ENCODE data around the gene DRD4.

The DRD4 gene

DNA sequence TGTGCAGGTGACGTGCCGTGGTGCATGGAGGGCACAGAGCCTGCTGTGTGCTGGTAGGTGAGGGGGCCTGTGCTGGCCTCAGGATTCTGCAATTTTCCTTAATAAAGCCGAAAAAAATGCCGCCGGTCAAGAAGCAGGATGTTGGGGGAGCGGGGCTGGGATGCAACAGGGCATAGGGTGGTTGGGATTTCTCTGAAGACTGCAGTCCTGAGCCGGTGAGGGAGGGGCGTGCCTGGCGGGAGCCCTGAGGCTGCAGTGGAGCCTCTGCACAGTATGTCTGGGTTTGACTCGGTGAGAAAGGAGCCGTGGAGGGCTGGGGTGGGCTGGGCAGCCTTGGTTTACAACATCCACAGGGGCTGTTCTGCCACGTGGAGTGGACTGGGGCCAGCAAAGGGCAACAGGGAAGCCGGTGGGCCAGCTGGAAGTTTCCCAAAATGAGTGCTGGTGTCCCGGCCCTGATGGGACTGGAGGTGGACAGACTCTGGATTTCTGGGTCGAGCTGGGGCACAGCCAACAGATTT, 13.7 kb upstream of the DRD4 start:
- no peak for DNase-seq (ENCODE audit: low spot score)

DNA sequence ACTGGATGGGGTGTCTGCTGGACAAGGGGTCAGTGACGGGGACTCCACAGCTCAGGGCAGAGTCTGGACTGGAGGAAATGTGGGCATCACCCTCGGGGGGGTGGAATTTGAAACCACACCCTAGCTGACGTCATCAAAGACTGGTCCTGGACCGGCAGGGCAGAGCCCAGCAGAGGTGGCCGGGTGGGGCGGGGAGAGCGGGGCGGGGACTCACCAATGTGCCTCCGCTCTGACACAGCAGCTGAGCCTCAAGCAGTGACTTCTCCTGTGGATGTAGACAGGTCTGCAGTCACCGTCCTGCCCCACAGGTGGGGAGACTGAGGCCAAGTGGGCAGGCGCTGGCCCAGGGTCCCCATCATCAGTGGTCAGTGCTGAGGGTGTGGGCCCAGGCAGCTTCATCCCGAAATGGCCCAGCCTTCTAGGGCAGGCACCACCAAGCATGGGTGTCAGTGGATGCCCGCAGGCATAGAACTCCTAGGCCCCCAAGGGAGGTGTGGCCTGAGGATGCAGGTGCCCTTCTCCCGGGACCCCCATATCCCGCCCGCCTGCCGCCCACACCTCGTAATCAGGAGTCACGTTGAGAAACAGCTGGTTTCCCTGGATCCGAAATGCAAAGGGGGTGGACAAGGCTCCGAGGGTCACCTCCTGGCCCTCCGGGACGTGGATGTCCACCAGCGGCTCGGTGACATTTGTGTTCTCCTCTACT, 12.9 kb upstream of the DRD4 start:
- no peak for DNase-seq (ENCODE audit: low spot score)

DNA sequence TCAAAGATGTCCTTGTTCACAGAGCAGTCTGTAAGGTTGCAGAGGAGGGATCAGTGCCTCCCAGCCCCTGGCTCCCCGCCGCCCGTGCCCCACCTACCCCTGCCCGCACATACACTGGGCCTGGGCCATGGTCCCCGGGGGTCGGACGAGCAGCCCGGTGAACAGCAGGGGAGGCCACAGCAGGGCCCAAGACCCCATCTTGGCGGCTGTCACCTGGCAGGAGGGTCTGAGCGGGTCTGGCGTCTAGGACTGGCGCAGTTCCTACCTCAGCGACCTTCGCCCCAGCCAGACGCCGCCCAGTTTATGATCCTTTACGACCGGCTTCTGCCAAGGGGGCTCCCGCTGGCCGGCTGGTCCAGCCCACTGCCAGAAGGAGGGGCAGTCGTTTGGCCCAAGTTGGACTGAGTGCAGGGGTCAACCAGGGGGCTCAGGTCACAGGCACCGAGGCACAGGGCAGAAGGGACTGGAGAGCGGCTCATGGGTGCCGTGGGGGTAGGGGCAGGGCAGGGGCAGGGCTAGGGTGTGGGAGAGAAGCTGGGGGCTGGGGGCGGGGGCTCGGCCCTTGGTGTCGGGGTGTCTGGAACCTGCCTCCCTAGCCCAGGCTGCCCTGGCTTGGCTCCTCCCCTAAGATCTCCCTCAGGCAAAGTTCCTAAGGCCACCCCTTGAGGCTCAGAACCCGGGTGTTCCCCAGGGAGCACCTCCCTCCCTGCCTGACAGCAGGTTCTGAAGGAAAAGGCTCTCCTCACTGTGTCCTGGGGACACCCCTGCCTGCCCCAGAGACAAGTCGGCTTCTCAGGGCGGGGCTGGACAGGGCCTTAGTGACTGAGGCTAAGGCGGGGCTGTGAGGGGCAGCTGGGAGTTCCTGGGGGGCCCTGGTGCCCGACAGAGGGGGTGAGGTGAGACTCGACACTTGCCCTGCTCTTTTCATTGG, 12.1 kb upstream of the DRD4 start, which contains the start of gene CDHR5:
Gene CDHR5 (minus strand): TSS at position 251 of the 931 bp plus-strand sequence. CDS start 53 bp downstream, at position 198.
- no peak for DNase-seq (ENCODE audit: low spot score)

DNA sequence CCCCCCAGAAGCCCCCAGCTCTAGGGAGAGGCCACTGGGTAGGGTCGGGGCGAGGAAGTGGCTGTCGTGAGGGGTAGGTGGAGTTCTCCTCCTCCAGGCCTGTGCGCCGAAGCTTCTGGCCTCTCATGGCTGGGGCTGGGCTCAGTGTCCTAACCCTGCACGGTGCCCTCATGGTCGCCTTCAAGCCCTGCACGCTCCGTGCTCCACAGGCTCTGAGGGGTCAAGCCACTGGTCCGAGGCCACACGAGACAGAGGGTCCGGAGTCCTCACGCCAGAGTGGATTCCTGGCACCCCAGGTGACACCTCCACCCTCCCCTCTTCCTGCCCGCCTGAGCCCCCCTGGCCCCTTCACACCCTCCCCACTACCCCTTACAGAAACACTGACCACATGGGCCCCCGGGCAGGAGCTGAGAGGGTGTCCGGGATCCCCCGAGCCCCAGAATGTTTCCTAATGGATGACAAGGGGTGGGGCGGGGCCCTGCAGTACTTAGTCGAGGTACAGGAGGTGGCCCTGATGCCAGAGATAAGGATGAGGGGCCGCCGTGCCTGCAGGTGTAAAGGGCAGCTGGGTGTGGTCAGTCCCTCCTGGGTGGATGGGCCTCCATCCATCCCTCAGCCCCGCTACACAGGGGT, 11.3 kb upstream of the DRD4 start:
- DNase-seq (ENCODE audit: low spot score) = no peak

DNA sequence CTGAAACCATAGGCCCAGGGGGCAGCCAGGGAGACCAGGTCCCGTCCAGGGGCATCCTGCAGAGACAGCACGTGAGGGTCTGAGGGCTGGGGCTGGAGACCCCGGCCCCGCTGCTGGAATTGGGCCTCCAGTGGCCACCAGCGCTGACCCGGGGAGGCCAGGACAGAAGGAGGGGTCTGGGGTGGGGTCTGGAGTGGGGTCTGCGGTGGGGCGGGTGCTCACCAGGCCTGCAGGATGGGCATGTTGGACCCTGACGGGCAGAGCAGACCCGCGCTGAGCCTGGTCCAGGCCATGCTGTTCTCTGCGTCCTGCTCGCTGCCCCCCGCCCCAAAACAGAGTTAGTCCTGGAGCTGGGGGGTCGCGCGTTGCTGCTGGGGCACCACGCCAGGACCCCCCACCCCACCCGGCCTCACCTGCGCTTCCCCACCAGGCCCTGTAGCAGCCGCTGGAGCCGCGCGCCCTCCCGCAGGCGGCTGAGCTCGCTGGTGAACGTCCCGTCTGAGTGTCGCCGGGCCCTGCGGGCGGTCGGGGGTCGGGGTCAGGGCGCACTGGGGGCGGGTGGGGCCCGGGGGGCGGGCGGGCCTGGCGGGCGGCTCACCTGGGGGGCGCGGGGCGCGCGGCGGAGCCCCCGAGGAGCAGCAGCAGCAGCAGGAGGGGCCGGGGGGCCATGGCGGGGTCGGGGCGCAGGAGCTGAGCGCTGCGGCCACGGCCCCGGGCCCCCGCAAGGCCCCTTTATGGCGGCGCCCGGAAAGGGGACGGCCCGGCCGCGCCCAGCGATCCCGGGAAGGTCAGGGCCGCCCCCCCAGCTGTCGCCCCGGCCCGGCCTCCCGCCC, 10.4 kb upstream of the DRD4 start, which contains the start of gene SCT:
Gene SCT (minus strand): TSS at position 707 of the 833 bp plus-strand sequence. CDS start 38 bp downstream, at position 669.
- no peak for DNase-seq (ENCODE audit: low spot score)

DNA sequence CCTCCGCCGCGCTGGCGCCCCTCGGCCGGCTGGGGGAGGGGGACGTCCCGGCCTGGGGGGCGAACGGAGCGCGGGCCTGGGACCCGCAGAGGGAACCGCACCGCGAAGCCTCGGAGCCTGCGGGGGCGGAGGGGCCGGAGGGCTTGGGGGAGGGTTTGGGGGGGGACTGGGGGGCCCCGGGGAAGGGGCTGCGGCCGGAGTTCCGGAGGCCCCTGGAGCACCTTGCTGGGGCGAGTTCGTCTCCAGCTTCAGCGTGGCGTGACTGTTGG, 9.8 kb upstream of the DRD4 start:
- DNase-seq (ENCODE audit: low spot score) = no peak

DNA sequence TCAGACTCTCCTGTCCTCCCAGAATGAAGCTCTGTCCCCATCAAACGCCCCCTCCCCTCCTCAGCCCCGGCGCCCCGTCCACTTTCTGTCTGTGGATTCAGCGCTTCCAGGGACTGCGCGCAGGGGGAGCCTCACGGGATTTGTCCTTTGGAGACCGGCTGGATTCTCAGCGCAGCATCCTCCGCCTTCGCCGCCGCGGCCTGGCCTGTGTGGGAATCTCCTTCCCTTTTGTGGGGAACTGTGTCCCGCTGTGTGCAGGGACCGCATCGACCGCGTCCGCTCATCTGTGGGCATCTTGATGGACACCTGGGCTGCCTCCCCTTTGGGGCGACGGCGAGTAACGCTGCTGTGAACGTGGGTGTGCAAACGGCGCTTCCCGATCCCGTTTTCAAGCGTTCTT, 9.0 kb upstream of the DRD4 start:
- DNase-seq (ENCODE audit: low spot score) = no peak

DNA sequence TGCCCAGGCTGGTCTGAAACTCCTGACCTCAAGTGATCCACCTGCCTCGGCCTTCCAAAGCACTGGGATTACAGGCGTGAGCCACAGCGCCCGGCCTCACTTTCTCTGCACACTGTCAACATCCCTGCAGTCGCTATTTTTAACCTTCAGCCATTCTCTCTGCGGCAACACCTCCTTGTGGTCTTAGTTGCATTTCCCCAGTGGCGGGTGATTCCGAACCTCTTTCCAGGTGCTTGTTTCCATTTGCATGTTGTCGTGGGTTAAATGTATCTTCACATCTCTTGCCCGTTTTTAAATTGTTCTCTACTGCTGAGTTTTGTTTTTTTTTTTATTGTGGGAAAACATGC, 7.9 kb upstream of the DRD4 start:
- DNase-seq (ENCODE audit: low spot score) = no peak

DNA sequence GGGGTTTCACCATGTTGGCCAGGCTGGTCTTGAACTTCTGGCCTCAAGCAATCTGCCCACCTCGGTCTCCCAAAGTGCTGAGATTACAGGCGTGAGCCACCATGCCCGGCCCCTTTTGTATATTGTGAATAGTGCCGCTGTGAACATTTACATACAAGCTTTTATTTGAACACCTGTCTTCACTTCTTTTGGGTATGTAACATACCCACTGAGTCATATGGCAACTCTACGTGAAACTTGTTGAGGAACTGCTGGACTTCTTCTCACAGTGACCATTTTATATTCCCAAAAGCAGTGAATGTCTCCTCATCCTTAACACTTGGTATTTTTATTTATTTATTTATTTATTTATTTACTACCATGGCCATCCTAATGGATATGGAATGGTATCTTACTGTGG, 6.2 kb upstream of the DRD4 start:
- DNase-seq (ENCODE audit: low spot score) = no peak

DNA sequence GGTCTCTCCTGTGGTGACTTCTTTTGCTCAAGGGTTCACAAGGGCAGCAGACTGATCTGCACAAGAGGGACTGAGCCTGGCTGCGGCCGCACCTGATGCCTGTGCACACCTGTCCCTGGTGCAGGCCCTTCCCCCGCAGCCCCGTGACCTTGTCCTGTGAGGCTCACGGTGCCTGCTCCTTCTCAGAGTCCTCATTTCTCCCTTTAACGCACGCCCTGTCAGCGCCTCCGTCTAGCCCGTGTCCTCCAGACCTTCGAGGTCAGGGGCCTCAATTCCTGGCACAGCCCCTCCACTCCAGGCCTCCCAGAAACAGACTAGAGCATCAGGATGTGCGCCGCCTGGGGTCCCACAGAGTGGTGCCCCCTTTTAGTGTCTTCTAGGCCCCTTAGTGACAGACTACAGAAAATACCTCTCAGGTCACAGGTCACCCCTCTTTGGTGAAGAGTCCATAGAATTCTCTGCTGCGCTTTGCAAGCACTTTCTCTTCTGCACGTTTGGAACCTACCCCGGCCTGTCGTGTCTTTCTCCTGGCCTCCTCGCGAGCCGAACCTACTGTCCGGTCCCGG, 1.0 kb upstream of the DRD4 start:
- DNase-seq (ENCODE audit: low spot score) = no peak

DNA sequence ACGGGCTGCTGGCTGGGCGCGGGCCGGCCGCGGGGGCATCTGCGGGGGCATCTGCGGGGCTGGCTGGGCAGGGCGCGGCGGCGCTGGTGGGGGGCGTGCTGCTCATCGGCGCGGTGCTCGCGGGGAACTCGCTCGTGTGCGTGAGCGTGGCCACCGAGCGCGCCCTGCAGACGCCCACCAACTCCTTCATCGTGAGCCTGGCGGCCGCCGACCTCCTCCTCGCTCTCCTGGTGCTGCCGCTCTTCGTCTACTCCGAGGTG, 194 bp downstream of the DRD4 start:
- DNase-seq (ENCODE audit: low spot score) = no peak

DNA sequence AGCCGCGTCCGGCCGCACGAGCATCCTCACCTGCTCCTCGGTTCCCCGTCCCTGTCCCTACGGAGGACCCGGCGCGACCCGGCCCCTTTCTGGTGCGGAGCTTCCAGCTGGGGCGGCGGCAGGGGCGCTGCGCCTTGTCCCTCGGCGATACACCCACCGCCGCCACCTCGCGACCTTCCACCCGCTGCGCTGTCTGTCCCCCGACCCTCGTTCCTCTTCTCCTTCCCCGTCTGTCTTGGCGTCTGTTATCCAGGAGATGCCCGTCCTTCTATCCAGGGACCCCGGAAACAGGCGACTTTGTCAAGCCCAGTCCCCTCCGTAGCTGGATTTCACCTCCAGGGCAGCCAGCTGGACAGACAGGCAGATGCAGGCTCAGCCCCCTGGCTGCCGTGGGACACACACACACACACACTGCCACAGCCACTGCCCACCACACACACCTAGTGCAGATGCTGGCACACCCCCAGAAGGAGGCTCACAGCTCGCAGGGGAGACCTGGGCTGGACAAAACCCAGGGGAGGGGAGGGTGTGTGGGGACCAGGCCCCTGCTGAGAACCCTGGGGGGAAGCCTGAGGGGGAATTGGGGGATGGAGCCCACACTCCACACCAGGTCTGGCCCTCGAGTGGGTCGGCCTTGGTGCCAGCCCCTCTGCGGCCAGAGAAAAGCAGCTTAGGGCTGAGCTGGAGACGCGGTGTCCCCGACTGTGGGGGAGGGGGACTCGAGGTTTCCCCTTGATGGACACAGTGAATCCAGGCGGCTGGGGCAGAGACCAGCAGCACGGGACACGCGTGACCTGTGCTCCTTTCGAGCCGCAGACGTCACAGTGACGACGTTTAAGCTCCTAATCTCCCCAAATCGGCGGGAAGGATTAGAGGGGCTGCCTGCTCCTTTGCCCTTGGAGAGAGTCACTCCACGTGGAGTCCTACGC, 788 bp downstream of the DRD4 start:
- DNase-seq (ENCODE audit: low spot score) = no peak

DNA sequence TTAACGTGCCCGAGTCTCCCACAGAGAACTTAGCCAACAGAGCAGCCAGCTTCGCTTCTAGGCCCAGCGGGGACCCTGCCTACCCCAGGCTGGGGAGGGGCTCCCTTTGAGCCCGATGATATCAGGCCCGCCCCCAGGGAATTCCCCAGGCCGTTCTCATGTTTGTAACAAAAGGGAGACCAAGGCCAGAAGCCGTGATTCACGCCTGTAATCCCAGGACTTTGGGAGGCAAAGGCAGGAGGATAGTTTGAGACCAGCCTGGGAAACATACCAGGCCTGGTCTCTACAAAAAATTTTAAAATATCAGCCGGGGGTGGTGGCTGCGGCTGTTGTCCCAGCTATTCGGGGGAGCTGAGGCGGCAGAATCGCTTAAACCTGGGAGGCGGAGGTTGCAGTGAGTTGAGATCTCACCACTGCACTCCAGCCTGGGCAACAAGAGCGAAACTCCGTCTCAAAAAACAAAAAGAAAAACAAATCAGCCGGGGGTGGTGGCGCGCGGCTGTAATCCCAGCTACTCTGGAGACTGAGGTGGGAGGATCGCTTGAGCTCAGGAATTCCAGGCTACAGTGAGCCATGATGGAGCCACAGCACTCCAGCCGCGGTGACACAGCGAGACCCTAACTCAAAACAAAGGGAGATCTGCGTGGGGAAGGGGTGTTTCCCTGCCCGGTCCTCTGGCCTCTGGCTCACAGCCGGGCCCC, 1.7 kb downstream of the DRD4 start:
- DNase-seq (ENCODE audit: low spot score) = no peak

DNA sequence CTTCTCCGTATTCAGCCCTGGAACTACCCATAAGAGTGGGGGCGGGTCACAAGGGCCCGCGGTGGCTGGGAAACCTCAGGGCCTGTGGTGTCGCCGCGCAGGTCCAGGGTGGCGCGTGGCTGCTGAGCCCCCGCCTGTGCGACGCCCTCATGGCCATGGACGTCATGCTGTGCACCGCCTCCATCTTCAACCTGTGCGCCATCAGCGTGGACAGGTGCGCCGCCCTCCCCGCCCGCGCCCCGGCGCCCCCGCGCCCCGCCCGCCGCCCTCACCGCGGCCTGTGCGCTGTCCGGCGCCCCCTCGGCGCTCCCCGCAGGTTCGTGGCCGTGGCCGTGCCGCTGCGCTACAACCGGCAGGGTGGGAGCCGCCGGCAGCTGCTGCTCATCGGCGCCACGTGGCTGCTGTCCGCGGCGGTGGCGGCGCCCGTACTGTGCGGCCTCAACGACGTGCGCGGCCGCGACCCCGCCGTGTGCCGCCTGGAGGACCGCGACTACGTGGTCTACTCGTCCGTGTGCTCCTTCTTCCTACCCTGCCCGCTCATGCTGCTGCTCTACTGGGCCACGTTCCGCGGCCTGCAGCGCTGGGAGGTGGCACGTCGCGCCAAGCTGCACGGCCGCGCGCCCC, 2.4 kb downstream of the DRD4 start:
- no peak for DNase-seq (ENCODE audit: low spot score)

DNA sequence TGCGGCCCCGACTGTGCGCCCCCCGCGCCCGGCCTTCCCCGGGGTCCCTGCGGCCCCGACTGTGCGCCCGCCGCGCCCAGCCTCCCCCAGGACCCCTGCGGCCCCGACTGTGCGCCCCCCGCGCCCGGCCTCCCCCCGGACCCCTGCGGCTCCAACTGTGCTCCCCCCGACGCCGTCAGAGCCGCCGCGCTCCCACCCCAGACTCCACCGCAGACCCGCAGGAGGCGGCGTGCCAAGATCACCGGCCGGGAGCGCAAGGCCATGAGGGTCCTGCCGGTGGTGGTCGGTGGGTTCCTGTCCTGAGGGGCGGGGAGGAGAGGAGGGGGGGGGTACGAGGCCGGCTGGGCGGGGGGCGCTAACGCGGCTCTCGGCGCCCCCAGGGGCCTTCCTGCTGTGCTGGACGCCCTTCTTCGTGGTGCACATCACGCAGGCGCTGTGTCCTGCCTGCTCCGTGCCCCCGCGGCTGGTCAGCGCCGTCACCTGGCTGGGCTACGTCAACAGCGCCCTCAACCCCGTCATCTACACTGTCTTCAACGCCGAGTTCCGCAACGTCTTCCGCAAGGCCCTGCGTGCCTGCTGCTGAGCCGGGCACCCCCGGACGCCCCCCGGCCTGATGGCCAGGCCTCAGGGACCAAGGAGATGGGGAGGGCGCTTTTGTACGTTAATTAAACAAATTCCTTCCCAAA, 3.1 kb downstream of the DRD4 start:
- DNase-seq (ENCODE audit: low spot score) = no peak

DNA sequence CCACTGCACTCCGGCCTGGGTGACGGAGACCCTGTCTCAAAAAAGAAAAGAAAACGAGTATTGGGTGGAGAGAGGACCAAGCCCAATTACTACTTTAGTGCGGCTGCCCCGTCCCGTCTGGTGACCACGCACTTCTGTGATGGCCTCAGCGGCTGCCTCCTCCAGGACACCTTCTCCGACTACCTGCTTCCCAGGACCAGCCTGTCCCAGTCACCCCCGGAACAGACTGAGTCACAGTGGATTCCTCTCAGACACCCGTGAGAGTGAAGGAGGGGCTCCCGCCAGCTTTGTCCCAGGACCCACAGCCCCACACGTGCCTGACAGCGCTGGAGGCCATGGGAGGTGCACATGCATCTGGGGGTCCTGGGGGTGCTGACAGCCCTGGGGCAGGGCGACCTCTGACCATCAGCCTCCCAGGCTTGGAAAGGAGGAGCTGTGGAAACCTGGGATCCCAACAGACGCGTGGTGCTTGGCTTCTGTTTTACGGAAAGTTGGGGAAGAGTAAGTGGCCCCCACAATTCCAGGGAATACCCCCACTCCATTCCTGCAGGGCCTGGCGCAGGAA, 4.8 kb downstream of the DRD4 start:
- DNase-seq (ENCODE audit: low spot score) = no peak

DNA sequence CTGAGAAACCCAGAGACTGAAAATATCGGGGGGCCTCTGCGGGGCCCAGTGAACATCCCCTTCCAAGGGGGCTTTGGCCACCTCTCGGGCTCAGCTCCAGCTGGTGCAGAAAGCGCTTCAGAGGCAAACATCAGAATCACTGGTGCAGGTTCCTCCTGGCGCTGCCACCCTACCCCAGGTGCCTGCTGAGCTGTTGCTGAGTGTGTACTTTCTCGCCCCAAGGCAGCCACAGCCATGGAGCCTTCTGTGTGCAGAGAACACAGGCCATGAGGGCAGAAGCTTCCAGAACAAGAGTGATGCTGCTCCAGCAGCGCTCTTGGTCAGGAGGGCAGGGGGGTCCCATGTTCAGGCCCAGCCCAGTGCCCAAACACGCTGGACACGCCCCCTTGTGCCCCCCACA, 6.3 kb downstream of the DRD4 start:
- DNase-seq (ENCODE audit: low spot score) = no peak

DNA sequence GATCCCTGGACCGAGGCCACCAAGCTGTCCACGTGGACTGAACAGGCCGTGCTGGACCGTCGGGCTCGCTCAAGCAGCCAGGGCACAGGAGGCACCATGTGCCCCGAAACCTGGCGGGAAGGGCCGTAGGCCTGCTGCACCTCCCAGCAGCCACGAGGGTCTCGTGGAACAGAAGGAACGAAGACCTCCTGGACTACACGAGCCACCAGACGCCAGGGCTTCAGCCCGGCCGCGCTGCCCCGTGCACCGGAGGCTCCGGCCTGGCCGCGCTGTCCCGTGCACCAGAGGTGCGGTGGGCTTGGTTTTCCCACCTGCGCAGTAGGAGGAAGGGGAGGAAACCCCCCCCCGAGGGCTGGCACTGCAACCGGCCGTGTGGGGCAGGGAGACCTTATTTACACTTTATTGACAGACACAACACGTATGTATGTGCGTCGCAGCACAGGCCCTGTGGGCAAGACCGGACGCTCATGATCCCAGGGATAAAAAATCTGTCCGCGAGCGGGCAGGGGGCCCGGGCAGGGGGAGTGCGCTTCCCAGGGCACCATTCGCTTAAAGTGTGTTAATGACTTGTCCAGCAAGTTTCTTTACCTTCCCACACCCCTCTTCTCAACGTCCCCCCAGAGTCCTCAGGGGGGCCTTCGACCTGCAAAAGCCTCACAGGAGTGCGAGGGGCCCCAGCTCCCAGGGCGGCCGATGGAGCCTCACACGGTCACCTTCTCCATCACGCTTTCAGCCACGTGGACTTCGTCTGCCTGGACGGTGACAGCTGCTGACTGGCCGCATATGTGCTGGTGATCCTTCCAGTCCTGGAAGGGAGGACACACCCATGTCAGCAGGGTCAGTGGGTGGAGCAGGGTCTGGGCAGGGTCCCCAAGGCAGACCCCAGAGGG, 7.0 kb downstream of the DRD4 start:
- no peak for DNase-seq (ENCODE audit: low spot score)
